ENCODE measurements around the gene CDON. TPM values are rescaled to one million over a fixed set of nuclear protein-coding genes. Genes with fewer than 3 reads are reported as not detected.

Gene CDON
- total RNA-seq, 4 donors from 2014 or later: 14.2 to 40.9 (median 29.1) TPM

DNA sequence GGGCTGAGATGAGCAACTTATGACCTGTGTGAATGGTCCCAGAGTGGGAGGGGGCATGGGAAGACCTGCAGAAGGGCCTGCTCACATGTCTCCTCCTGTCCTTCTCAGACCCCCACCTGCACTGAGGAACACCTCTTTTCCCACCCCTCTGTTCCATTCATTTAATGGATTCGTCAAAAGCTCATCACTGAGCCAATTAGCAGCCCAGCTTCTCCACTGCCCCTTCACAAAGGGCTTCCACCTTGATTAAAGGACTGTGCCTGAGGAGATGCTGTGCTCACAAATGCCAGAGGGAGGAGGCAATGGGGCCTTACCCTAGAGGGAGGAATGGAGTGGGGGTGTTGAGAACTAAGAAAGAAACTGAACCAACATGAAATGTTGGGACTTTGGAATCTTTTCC, 14.0 kb upstream of the CDON start:
- TF ChIP-seq, protein P1, sequence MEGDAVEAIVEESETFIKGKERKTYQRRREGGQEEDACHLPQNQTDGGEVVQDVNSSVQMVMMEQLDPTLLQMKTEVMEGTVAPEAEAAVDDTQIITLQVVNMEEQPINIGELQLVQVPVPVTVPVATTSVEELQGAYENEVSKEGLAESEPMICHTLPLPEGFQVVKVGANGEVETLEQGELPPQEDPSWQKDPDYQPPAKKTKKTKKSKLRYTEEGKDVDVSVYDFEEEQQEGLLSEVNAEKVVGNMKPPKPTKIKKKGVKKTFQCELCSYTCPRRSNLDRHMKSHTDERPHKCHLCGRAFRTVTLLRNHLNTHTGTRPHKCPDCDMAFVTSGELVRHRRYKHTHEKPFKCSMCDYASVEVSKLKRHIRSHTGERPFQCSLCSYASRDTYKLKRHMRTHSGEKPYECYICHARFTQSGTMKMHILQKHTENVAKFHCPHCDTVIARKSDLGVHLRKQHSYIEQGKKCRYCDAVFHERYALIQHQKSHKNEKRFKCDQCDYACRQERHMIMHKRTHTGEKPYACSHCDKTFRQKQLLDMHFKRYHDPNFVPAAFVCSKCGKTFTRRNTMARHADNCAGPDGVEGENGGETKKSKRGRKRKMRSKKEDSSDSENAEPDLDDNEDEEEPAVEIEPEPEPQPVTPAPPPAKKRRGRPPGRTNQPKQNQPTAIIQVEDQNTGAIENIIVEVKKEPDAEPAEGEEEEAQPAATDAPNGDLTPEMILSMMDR (IDR thresholded peaks at IDR 0.05): no peak
- TF ChIP-seq POLR2A (IDR thresholded peaks at IDR 0.05): no peak
- TF ChIP-seq EP300 (IDR thresholded peaks at IDR 0.05): no peak
- TF ChIP-seq POLR2AphosphoS5 (IDR thresholded peaks at IDR 0.05): no peak

DNA sequence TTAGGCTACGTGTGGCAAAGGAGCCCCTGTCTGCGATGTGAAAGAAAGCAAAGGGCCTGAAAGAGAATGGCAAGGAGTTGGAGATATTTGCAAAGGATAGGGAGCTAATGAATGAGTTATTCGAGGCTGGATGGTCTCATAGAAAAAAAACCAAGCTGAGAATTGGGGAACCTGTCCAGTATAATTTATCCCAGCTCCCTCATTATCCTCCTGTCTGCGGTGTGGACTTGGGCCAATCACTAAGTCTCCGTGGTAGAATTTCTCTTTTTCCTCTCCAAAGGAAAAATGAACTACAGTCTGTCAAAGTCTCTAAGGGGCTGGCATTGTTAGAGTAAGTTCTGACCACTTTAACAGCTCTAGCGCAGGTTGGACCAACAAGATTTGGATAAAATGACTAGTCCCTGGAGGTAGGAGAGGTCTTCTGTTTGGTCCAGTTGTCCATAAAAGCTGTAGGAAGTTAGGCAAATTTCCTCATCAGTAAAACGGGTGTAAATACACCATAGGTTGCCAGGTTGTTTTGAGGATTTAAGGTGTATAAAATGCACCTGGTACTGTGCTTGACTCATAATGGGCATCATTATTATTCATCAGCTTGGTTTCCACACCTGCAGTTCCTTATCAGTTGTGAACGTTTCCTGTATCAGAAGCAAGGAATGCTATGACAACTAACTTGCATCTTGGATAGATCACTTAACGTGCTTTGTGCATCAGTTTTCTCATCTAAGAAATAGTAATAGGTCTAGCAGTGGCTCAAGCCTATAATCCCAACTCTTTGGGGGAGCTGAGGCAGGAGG, 10.3 kb upstream of the CDON start:
- Histone ChIP-seq H3K27ac (no peak overlapping the region), H3K27me3 (no peaks in the 10 kb centered on the region), H3K4me1 (no peaks in the 10 kb centered on the region), H3K4me3 (no peak overlapping the region), H3K9me3 (no peaks in the 10 kb centered on the region), H3K36me3 (no peaks in the 10 kb centered on the region)
- no peak for ATAC-seq
- TF ChIP-seq POLR2AphosphoS5 (IDR thresholded peaks at IDR 0.05): no peak
- TF ChIP-seq, protein P1 (IDR thresholded peaks at IDR 0.05): no peak
- no peak for TF ChIP-seq POLR2A (IDR thresholded peaks at IDR 0.05)
- TF ChIP-seq EP300 (IDR thresholded peaks at IDR 0.05): no peak
- 65 to 68% methylated on average over 8 to 9 of the region's 9 CpGs for WGBS, 2 donors (ENCODE audit: low coverage in 1 of 2)

More for the DNA sequence above, 14.0 kb upstream of the CDON start:
- no peak overlapping the region for H3K4me3 ChIP-seq
- ATAC-seq: no peak
- H3K27me3 ChIP-seq: no peaks in the 10 kb centered on the region
- no peaks in the 10 kb centered on the region for H3K36me3 ChIP-seq
- H3K27ac ChIP-seq: no peak overlapping the region
- peaks cover 0 to 18% (median 13%) of the 10 kb centered on the region in 3 donors for H3K4me1 ChIP-seq
- H3K9me3 ChIP-seq: no peaks in the 10 kb centered on the region
- 80% methylated on average over 1 of the region's 1 CpG; no CpG with 5 or more reads in 1 of the 2 donors for WGBS, 2 donors (ENCODE audit: low coverage in 1 of 2)

DNA sequence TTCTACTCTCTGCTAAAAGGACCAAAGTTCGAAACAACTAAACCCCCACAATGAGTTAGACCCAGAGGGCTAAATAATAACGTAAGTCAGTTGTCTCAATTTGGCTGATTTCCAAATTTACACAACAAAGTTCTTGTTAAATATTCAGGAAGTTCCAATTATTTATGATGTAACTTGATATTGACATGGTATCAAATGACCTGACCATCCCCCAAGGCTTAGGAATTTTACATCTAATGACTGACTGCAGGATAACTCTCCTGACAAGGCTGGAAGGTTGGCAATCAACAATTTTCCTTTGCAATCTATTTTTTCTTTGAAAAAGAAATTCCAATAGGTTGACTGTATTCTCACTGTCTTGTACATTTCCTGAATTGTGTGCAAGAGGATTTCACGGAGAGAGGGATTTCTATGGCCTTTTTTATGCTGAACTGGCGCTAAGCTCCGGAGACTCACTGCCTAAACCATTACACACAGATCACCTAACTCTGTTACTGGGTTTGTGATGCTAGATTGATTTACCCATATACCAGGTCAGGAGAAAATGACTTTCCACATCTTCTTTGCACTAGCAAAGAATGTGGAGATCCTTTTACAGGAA, 9.6 kb upstream of the CDON start:
- WGBS, 2 donors (ENCODE audit: low coverage in 1 of 2): 60 to 81% methylated on average over 2 to 5 of the region's 5 CpGs
- no peak overlapping the region for H3K27ac ChIP-seq
- ATAC-seq: no peak
- no peaks in the 10 kb centered on the region for H3K9me3 ChIP-seq
- TF ChIP-seq POLR2AphosphoS5 (IDR thresholded peaks at IDR 0.05): no peak
- TF ChIP-seq POLR2A (IDR thresholded peaks at IDR 0.05): no peak
- TF ChIP-seq, protein P1 (IDR thresholded peaks at IDR 0.05): no peak
- TF ChIP-seq EP300 (IDR thresholded peaks at IDR 0.05): no peak
- no peak overlapping the region for H3K4me3 ChIP-seq
- H3K4me1 ChIP-seq: no peaks in the 10 kb centered on the region
- no peaks in the 10 kb centered on the region for H3K36me3 ChIP-seq
- H3K27me3 ChIP-seq: no peaks in the 10 kb centered on the region

DNA sequence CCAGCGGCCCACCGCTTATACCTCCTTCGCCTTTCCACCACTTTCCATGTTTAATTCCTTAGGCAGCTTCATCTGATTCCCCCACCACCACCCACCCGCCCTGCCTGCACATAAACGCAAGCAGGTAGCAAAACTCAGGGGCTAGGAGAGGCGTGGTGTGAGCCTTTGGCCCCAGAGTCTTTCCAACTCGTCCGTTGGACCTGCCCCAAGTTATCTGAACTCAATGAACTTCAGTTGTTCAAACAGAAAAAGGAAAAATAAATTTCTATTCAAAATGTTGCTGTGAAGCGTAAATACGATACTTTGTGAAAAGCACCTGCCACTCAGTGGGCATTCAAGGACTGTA, 814 bp upstream of the CDON start:
- peak overlapping the region in 2 of 4 donors; percentile 88 to 89 for H3K27ac ChIP-seq
- TF ChIP-seq EP300 (IDR thresholded peaks at IDR 0.05) (no peak), POLR2AphosphoS5 (IDR thresholded peaks at IDR 0.05) (no peak), POLR2A (IDR thresholded peaks at IDR 0.05) (no peak)
- TF ChIP-seq, protein P1 (IDR thresholded peaks at IDR 0.05): no peak
- WGBS, 2 donors (ENCODE audit: low coverage in 1 of 2): 21 to 44% methylated on average over 4 to 8 of the region's 10 CpGs
- no peaks in the 10 kb centered on the region for H3K27me3 ChIP-seq
- H3K36me3 ChIP-seq: no peaks in the 10 kb centered on the region
- H3K9me3 ChIP-seq: no peaks in the 10 kb centered on the region
- no peak for ATAC-seq
- H3K4me1 ChIP-seq: peaks cover 0 to 46% (median 0%) of the 10 kb centered on the region in 3 donors
- peak overlapping the region; percentile 80 to 100 for H3K4me3 ChIP-seq
